NCI-H460 (cell line): ENCODE results near the gene SP110. TPM values are rescaled to one million over a fixed set of nuclear protein-coding genes. Genes with fewer than 3 reads are reported as not detected.
"Not testable (repeated sequence)": the region's sequence is repeated elsewhere in the genome, so short reads cannot be mapped to it uniquely, and the experiment has no call there.

Source experiments
- DNase-seq: peaks from one replicate; pipeline ENCODE4 v3.0.0-alpha.2; 2016; ENCODE audit warnings: low read depth; ENCODE audit errors: extremely low read depth
- total RNA-seq: library from RNA; depleted of rRNA; stranded (reverse); fragments of >200 nt; shearing (Covaris generic); gene quantifications from 2 replicates; pipeline ENCODE4 v1.2.3, GENCODE V29; 2014

Gene SP110
- total RNA-seq, 1 experiment from 2014 or later: 12.7 TPM

DNA sequence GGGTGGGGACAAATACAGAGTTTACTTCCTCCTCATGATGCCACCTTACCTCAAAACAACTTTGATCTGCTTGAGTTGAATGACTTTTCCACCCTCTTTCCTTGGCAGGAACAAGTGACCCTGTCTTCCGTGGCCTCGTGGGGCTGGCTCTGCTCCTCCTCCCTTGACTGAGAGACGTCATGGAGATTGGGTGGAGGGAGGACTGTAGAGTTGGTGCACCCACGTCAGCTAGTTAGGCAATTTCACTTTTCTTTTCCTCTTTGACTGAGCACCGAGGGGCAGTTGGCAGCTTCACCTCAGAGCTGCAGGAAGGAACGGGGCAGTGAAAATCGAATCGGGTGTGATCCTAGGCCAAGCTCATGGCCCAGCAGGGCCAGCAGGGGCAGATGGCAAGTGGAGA is 5.7 kb upstream of the SP110 start, which contains the start of gene SP140:
SP140 (plus strand) TSS at position 251 of the 400 bp plus-strand sequence; CDS start at position 360, 109 bp downstream.
- no peak for DNase-seq

DNA sequence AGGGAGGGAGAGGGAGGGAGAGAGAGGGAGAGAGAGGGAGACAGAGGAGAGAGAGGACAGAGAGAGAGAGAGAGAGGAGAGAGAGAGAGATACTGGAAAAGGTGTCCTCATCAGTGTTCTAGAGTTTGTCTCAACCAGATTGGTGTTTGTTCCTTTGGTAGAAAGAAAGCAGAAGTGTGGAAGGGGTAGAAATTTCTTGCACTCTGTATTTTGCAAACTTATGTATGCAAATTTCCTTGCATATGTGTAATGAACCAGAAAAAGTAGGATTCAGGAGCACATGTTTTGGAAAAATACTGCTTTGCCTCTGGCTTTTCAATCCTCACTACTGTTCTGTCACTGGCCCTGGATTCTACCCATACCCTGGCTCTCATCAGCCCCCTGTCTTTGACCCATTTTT is 4.7 kb upstream of the SP110 start:
- DNase-seq: no peak

DNA sequence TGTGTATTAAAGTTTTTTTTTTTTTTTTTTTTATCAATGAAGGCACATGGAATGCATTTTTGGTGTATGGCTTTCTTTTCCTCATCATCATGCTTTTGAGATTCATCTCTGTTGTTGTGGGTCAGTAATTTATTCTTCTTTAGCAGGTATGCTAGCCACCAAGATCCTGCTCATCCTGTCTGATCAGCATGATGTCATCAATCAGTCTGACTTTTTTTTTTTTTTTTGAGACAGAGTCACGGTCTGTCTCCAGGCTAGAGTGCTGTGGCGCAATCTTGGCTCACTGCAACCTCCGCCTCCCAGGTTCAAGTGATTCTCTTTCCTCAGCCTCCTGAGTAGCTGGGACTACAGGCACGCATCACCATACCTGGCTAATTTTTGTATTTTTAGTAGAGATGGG is 3.0 kb upstream of the SP110 start:
- not testable (repeated sequence) for DNase-seq

DNA sequence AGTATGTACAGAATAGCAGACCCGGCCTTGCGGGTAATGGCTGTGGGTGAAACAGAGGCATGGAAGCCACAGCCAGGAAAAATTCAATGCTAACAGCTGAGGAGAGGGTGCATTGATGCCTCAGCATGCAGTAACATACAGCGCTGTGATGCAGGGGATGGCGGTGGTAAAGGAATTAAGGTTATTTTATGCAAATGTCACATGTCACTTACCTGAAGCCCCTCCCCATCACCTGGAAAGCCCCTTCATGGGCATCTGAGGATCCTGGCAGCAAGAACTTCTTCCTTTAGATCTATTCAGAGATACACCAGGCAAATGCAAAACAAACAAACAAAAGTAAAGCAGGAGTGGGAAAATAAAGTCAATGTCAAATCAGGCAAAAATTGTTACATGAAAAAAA is 1.7 kb upstream of the SP110 start:
- no peak for DNase-seq

DNA sequence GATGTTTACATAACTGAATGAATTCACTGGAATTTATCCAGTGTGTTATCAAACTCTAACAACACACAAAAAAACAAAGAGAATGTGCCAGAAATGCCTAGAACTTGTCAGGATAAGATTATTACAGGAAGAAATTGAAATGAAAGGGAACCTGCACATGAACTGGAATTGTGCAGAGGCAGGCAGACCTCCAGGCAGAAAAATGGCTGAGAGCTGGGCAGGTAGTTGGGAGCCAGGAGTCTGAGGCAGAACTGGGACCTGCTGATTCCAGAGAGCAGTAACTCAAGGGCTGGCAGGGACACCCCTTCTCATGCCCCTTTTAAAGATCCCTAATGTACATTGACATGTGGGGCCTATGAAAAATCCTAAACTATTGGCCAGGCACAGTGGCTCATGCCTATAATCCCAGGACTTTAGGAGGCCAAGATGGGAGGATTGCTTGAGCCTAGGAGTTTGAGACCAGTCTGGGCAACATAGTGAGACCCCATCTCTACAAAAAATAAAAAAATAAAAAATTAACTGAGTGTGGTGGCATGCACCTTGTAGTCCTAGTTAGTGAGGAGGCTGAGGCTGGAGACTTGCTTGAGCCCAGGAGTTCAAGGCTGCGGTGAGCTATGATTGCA is 674 bp upstream of the SP110 start:
- no peak for DNase-seq

DNA sequence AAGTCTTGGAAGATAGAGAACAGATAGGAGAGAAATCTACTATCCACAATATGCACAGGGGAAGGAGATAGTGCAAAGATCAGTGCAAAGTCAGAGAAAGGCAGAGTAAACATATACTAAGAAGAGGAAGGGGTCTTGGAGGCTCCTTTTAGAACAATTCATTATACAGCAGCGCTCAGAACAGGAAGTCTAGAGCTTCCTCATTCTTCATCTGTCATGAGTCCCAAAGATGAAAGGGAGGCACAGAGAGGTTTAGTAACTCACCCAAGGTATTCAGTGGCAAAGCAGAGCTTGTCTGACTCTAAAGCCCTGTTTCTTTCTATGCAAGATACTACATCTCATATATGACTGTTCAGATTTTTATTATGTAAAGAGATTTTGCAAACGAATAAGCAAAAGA is 1.4 kb downstream of the SP110 start:
- no peak for DNase-seq

DNA sequence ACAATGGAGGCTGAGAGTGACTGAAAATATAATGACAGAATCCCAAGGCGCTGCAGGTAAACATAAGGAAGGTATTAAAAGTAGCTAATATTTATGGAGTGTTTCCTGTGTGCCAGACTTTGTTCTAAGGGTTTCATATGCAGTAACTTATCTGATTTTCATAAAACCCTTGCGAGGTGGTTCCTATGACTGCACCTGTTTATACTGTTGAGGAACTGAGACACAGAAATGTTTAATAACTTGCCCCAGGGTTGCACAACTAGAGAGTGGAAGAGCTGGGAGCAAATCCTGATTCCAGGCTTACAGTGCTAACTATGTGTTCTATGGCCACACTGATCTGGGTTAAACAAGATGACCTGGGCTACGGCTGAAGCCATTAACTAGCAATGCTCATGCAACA is 2.4 kb downstream of the SP110 start:
- no peak for DNase-seq

DNA sequence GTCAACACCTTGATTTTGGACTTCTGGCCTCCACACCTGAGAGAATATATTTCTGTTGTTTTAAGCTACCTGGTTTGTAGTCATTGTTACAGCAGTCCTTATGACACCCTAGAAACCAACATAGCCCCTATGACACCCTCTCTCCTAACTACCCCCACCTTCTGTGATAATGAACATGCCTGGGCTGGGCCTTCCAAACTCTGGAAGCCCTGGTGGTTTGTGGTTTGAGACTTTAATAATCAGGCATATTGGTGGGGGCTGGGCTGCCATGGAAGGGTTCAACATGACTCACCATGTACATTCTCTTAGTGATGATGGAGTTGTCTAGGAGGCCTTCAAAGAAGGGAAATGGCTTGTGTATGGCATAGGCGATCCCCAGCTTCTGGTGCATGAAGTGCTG is 3.3 kb downstream of the SP110 start:
- DNase-seq: no peak

DNA sequence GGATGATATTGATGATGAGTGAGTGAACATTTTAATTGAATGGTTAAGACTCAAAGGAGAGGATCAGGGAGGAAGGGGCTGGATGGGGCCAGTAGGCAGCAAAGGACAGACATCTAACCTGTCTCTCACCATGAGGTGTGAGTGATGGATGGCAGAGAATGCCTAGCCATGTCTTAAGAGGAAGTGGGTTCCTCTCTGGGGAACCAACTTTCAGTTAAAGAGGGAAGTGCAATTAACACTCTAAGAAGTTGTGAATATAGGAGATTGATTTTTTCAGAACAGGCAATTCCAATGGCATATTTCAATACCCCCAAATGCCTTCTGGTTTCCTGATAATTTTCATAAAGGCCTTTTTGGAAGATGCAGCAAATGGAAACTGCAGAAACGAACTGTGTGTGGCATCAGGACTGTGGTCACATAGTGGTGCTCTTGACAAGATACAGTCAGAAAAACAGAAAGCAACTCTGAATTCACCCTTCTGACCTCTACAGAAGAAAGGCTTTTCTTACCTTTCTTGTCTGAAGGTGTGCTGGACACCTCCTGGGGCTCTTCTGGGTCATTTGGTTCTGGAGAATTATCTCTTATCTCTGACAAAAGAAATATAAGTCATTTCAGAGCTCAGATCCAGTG is 10.2 kb downstream of the SP110 start:
- DNase-seq: no peak

DNA sequence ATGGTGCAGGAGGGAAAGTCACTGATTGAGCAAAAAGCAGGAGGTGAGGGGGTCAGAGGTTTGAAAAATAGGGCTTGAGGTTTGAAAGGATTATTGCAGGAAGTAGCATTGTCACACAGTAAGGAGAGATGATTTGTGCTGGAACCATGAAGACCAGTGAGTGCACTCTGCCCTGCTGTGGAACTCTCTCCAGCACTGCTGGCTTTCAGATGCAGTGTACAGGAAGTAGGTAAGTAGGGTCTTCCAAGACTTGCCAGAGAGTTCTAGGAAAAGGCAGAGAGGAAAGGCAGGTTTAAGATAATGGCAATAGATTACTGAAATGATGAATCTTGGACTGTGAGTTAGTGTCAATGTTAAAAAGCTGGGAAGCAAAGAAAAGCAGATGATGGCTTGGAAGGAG is 11.2 kb downstream of the SP110 start:
- no peak for DNase-seq

DNA sequence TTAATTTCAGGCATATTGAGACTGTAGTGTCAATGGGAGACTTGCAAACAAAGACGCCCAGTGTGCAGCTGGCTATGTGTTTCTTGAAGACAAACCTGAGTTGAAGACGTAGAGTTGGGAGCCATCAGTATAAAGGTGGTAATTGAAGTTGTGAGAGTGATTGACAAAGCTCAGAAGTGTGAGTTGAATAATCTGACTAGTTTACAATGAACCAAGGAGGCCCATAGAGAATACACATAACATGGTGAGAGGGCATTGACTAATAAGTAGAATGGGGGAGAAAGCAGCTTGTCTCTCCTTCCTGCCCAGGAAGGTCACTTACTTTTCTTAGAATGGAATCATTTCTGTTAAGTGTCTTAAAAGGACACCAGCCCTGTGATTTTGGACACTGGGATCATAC is 14.1 kb downstream of the SP110 start:
- no peak for DNase-seq

DNA sequence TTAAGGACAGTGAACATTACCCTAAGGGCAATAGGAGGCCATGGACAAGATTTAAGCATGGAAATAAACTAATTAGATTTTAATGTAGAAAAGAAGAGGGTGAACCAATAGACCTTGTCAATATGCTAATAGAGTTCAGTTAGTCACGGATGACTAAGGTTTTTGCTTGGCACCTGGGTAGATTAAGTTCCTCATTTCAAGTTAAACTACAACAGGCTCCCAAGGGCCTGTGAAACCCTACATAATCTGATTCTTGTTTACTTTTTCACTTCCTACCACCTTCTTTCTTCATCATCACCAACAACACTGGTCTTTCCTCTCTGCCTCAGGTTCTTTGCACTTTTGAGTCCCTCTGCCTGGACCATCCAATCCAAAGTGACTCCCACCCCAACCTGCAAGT is 14.8 kb downstream of the SP110 start:
- no peak for DNase-seq

DNA sequence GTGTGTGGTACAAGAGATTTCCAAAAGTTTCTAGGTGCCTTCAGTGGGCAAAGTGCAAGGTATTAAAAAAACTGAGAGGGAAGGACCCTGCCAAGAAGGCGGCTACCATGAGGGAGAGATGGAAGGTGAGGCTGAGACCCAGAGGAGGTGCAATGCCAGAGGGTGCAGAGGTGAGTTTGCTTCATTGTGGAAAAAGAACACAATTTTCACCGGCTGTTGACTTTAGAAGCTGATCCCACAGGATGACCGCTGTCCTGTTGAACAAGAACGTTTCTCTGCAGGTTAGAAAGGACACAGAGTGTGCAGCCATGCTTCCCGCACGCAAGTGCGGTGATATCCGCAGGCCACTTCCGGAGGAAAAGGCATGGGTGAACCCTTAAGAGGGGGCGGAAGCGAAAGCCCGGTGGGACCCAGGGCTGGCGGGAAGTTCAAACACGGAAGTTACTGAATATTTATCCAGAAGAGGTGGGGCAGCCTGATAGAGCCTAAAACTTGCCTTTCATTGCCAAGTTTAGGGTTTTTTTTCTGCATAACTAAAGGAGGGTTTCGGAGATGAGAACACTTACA is 16.6 kb downstream of the SP110 start:
- DNase-seq: no peak

DNA sequence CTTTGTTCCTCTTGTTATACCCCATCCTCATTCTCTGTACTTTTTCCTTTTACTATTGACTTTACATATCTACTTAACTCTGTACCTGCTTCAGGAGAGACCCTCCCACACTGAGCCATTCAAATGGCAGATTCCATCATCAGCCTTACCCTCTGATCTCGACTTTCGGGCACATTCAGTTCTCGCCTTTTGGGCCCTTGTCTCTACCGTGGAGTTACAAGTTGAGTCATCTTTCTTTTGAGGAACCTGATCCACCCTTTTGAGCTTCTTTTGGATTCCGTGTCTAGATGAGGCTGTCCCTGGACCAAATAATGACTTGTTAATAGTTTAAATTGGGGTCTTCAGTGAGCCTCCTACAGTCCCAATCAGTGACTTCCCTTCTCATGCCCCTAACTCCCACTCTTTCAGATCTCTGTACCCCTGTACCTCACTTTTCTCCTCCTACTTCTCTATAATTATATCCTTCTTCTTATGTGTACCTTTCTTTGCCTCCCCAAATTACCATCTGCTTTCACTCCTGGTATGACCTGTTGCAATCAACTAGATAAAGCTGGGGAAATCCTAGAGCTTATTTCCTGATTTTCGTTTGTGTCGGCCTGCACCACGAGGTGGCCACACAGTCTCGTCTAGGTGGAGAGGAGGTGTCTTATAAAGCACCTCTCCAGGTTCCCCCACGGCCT is 17.2 kb downstream of the SP110 start:
- no peak for DNase-seq

DNA sequence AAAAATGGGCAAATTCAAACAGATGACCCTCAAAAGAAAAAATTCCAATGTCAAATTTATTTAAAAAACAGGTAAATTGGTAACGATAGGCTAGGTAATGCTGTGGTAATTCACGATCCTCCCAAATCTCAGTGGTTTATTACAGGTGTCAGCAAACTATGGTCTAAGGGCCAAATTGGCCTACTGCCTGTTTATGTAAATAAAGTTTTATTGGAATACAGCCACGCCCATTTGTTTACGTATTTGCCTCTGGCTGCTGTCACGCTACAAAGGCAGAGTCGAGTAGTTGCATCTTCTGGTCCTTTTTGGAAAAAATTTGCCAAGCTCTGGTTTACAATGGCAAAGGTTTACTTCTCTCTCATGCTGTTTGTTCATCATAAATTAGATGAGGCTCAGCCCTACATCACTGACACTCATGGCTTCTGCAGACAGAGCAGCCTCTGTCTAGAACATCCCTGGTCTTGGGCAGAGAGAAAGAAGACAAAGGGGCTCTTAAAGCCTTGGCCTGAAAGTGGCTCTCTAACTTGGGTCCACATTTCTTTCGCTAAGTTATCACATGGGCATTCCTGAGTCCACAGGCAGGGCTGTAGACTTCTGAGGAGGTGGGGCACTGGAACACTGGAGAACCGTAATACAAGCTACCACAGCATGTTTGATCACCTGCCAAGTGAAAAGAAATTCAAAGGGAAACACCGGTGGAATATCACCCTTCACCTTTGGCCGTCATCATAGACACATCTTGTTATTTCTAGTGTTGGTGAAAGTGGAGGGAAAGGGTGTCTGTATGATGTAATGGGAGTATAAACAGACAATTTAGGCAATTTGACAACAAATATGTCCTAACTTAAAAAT is 34.8 kb downstream of the SP110 start:
- no peak for DNase-seq

DNA sequence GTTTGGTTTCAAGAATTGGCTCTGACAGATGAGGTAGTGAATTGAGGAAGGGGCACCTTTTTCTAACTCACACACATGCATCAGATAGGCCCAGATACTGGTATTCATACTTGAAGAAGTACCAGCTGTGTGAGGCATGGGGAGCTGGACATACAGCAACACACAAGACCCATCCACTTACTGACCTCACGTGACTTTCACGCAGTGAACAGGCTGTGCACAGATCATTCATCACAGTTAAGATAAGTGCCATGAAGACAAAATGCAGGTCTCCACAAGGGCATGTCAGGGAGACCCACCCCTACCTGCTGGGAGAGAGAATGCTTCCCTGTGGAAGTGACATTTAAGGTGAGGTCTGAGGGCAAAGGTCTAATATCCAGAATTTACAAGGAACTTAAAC is 38.6 kb downstream of the SP110 start:
- no peak for DNase-seq

DNA sequence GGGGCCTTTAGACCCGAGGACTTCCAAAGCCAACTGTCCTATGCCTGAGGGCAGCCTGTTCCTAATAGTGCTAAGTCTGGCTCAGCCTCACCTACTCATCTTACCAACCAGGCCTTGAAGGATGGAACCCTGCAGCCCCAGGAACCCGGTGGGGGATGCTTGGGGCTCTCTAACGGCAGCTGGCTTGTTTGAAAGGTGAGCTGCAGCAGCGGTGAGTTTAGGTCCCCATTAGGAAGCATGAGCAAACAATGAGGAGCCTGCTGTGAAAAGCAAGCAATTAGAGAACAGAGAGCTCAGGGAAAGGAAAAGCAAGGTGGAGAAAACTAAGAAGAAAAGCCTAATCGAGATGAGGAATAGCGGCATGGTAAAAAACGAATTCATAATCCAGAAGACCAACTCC is 39.9 kb downstream of the SP110 start:
- DNase-seq: no peak

DNA sequence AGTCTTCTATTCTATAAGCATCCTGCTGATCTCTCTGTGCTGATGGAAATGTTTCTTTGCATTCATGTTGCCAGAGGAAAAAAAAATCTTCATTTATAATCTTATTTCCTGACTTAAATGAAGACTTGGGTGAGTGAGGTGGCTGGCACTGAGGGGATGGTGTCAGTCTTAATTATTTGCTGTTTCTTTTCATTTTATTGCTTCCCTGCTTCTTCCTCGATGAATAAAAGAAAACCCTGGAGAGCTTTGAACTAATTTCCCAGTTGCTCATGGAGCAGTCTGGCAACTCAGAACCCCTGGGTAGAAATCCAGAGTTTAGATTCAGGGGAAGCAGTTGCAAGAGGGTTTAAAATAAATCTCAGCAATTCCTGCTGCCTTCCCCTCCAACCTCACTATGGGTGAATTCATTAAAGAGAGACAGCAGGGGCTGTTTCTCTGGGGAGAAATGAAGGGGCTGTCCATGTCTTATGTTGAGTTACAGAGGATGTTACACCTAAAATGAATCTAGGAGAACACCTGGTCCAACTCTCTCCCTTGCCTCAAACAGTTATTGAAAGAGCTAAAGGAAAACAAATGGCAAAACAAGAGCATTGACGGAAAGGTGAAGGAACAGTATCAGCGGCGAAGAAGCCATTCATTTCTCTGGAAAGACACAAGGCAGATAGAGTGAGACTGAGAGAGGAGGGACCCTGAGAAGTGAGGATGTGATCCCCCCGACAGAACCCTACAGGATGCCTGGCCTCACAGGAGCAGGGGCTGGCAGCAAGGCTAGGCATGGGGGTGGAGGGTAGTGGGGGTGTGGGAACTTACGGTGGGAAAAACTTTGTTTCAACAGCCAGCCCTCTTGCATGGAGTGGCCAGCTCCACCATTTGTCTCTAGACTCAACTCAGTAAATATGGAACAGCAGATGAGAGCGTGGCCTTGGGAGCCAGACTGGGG is 41.0 kb downstream of the SP110 start:
- no peak for DNase-seq

DNA sequence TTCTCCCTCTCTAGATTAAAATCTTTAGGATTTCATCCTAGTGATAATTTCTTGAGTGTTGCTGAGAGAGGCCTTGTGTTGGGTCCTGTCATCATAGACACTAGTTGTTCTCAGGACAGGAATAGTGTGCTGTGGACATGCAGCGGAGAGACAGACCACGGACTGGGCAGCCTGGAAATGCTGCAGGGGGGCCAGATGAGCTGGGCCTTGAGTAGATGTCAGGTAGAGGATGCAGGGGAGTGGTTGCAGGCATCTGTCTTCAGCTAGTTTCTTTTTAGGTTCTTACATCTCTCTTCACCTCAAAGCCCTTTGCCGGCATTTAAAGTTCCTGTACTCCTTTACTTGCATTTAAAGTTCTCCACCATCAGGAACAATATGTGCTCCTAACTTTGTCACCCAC is 42.8 kb downstream of the SP110 start:
- no peak for DNase-seq

DNA sequence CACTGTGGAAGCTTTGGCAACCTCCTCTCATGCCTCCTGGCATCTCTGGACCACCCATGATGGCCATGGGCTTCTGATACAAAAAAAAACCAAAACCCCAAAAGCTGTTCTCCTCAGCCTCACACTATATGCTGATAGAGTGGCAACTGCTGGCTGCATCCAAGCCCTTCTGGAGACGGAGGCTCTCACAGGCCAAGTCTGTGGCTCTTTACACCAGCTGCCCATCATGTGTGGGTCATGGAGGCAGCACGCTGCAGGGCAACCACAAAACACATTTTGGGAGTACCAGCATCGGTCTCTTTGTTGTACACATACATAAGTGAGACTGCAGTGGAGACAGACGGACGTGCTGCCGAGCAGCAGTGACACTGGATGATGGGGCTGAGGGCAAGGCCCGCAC is 45.3 kb downstream of the SP110 start:
- no peak for DNase-seq
